Measurements from ENCODE around the gene RGSL1. TPM values are rescaled to one million over a fixed set of nuclear protein-coding genes. Genes with fewer than 3 reads are reported as not detected.

The RGSL1 gene
- total RNA-seq, 1 experiment from 2014 or later: not detected

DNA sequence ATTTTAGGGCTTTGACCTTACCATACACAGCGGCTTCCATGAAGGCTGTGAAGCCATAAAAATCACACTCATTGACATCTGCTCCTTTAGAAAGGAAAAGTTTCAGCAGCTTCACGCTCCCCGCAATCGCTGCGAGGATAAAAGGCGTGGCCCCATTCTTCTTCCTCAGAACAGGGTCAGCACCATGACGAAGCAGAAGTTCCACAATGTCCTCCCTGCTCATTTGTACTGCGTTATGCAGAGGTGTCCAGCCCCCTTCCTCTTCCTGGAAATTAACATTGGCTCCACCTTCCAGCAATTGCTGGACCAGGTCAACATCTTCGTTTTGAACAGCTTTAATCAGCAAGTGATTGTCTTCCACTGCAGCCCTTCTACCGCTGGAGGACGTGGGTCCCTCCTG, 136.4 kb downstream of the RGSL1 start:
- intact Hi-C loops (cut with micrococcal nuclease; ENCODE audit: unreplicated experiment) (no loop called here), in situ Hi-C loops (cut with HindIII; ENCODE audit: low pct_unique_long_range_greater_than_20kb, low sequenced_read_pairs) (no loop called here)
- no TSS peak for BruUV-seq (replicated peaks)
- ChIA-PET POLR2A (no interaction called here), CTCF (no interaction called here)
- TF ChIP-seq REST (IDR thresholded peaks at IDR 0.05; ENCODE audit: insufficient read depth in 1 of 2, low read depth in 2 of 2, low read length in 1 of 2): no peak
- no peak for TF ChIP-seq POLR2AphosphoS5 (IDR thresholded peaks at IDR 0.05; ENCODE audit: low read depth, low read length)
- TF ChIP-seq, protein P1, sequence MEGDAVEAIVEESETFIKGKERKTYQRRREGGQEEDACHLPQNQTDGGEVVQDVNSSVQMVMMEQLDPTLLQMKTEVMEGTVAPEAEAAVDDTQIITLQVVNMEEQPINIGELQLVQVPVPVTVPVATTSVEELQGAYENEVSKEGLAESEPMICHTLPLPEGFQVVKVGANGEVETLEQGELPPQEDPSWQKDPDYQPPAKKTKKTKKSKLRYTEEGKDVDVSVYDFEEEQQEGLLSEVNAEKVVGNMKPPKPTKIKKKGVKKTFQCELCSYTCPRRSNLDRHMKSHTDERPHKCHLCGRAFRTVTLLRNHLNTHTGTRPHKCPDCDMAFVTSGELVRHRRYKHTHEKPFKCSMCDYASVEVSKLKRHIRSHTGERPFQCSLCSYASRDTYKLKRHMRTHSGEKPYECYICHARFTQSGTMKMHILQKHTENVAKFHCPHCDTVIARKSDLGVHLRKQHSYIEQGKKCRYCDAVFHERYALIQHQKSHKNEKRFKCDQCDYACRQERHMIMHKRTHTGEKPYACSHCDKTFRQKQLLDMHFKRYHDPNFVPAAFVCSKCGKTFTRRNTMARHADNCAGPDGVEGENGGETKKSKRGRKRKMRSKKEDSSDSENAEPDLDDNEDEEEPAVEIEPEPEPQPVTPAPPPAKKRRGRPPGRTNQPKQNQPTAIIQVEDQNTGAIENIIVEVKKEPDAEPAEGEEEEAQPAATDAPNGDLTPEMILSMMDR (IDR thresholded peaks at IDR 0.05): no peak
- no peak for TF ChIP-seq TCF7L2 (IDR thresholded peaks at IDR 0.05; ENCODE audit: low read depth, low read length)
- TF ChIP-seq SIN3A (IDR thresholded peaks at IDR 0.05; ENCODE audit: borderline replicate concordance, insufficient read depth, low read depth, low read length): no peak
- Histone ChIP-seq H3K27me3 (ENCODE audit: control insufficient read depth, insufficient read depth, low read length) (no peaks in the 10 kb centered on the region), H3K4me1 (ENCODE audit: control insufficient read depth, insufficient read depth, low read length) (peaks cover 2% of the 10 kb centered on the region; the same call in 1 of the 2 replicates), H3K36me3 (ENCODE audit: control insufficient read depth, insufficient read depth, low read length) (no peaks in the 10 kb centered on the region), H3K4me3 (ENCODE audit: low read depth in 2 of 2, low read length in 2 of 2) (no peak overlapping the region), H3K9me3 (ENCODE audit: control insufficient read depth, insufficient read depth, low read depth, low read length) (no peaks in the 10 kb centered on the region), H3K27ac (ENCODE audit: low read length) (no peak overlapping the region)
- no peak for ATAC-seq
- DNase-seq (ENCODE audit: low read depth, low spot score): no peak

- no peak overlapping the region for H3K27ac ChIP-seq (ENCODE audit: low read length)
- no peak for DNase-seq (ENCODE audit: low read depth, low spot score)
- no peak for ATAC-seq
- no peaks in the 10 kb centered on the region for H3K9me3 ChIP-seq (ENCODE audit: control insufficient read depth, insufficient read depth, low read depth, low read length)
- in situ Hi-C loops (cut with HindIII; ENCODE audit: low pct_unique_long_range_greater_than_20kb, low sequenced_read_pairs): no loop called here
- ChIA-PET CTCF (no interaction called here), POLR2A (no interaction called here)
- intact Hi-C loops (cut with micrococcal nuclease; ENCODE audit: unreplicated experiment): no loop called here
- no TSS peak for BruUV-seq (replicated peaks)
- H3K36me3 ChIP-seq (ENCODE audit: control insufficient read depth, insufficient read depth, low read length): no peaks in the 10 kb centered on the region
- TF ChIP-seq TCF7L2 (IDR thresholded peaks at IDR 0.05; ENCODE audit: low read depth, low read length) (no peak), SIN3A (IDR thresholded peaks at IDR 0.05; ENCODE audit: borderline replicate concordance, insufficient read depth, low read depth, low read length) (no peak), POLR2AphosphoS5 (IDR thresholded peaks at IDR 0.05; ENCODE audit: low read depth, low read length) (no peak), REST (IDR thresholded peaks at IDR 0.05; ENCODE audit: insufficient read depth in 1 of 2, low read depth in 2 of 2, low read length in 1 of 2) (no peak)
- TF ChIP-seq, protein P1 (IDR thresholded peaks at IDR 0.05): no peak
- H3K27me3 ChIP-seq (ENCODE audit: control insufficient read depth, insufficient read depth, low read length): no peaks in the 10 kb centered on the region
- peaks cover 2% of the 10 kb centered on the region; the same call in 1 of the 2 replicates for H3K4me1 ChIP-seq (ENCODE audit: control insufficient read depth, insufficient read depth, low read length)
- H3K4me3 ChIP-seq (ENCODE audit: low read depth in 2 of 2, low read length in 2 of 2): no peak overlapping the region
Measured at GRCh38 chr1:182587093-182587492, 137.1 kb downstream of the RGSL1 start.

Data from Panc1 (cell line).